Keratinocyte (primary cell): ENCODE data around the gene CAPN5.

Experiments used
- CTCF ChIP-seq, 3 experiments: IDR thresholded peaks in 1 of 3; conservative IDR thresholded peaks in 1 of 3; optimal IDR thresholded peaks in 1 of 3; 2 replicates in 2 of 3; 3 replicates in 1 of 3; pipeline versions ENCODE3 to v1.5.1; 2011; ENCODE audit warnings: low read length in 3 of 3, mild to moderate bottlenecking in 3 of 3, moderate library complexity in 2 of 3, control low read depth in 1 of 3, inconsistent platforms in 1 of 3; ENCODE audit not compliant: insufficient read depth in 2 of 3; ENCODE audit errors: extremely low read depth in 1 of 3
- EZH2 ChIP-seq: IDR thresholded peaks from one replicate; pipeline ENCODE4 v1.6.1; 2012; ENCODE audit warnings: inconsistent platforms, mild to moderate bottlenecking, low read length, moderate library complexity

DNA sequence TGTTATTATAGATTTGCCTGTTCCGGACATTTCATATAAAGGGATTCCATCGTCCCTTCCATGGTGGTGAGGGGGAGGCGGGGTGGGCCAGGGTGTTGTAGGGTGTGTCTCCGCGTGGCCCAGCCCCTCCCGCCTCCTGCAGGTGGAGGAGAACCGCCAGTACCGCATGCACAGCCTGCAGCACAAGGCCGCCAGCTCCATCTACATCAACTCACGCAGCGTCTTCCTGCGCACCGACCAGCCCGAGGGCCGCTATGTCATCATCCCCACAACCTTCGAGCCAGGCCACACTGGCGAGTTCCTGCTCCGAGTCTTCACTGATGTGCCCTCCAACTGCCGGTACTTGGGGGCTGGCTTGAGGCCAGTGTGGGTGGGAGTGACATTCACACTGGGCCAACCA is 53.8 kb downstream of the CAPN5 start:
- no peak for TF ChIP-seq CTCF (optimal IDR thresholded peaks at IDR 0.05 in 1 of 3, IDR thresholded peaks at IDR 0.05 in 1 of 3, conservative IDR thresholded peaks at IDR 0.05 in 1 of 3; ENCODE audit: extremely low read depth in 1 of 3, insufficient read depth in 2 of 3, low read length in 3 of 3)
- no peak for TF ChIP-seq EZH2
